ENCODE measurements around the gene SLC22A7. TPM values are rescaled to one million over a fixed set of nuclear protein-coding genes. Genes with fewer than 3 reads are reported as not detected.

The SLC22A7 gene
- polyA plus RNA-seq, 1 experiment: not detected

- no peaks in the 10 kb centered on the region for H3K36me3 ChIP-seq (ENCODE audit: control insufficient read depth, insufficient read depth, low read length)
- DNase-seq (ENCODE audit: low read depth): no peak
- H3K27me3 ChIP-seq (ENCODE audit: control insufficient read depth, insufficient read depth, low read length): peaks cover 29% of the 10 kb centered on the region
- ChIA-PET CTCF (interaction anchor here (0.6 to 0.8 kb wide), 2 partner anchors 16 to 93 kb away, joined by 3 read pairs; no protein-coding TSS in a partner anchor), POLR2A (no interaction called here)
- TF ChIP-seq CTCF (IDR thresholded peaks at IDR 0.05; ENCODE audit: insufficient read depth, low read depth, low read length): no peak
- no peak overlapping the region for H3K4me3 ChIP-seq (ENCODE audit: low read depth, low read length)
Observed at GRCh38 chr6:43278524-43279078, 19.5 kb upstream of the SLC22A7 start.

- no peak for TF ChIP-seq CTCF (IDR thresholded peaks at IDR 0.05; ENCODE audit: insufficient read depth, low read depth, low read length)
- no peaks in the 10 kb centered on the region for H3K36me3 ChIP-seq (ENCODE audit: control insufficient read depth, insufficient read depth, low read length)
- CTCF ChIA-PET: no interaction called here
- H3K4me3 ChIP-seq (ENCODE audit: low read depth, low read length): no peak overlapping the region
- POLR2A ChIA-PET: no interaction called here
- no peak for DNase-seq (ENCODE audit: low read depth)
- peaks cover 18% of the 10 kb centered on the region for H3K27me3 ChIP-seq (ENCODE audit: control insufficient read depth, insufficient read depth, low read length)
Observed at GRCh38 chr6:43280234-43280633, 17.8 kb upstream of the SLC22A7 start.

- POLR2A ChIA-PET: interaction anchor here (0.6 kb wide), 1 partner anchor 27 kb away, joined by 5 read pairs; no protein-coding TSS in a partner anchor
- Histone ChIP-seq H3K27me3 (ENCODE audit: control insufficient read depth, insufficient read depth, low read length) (peaks cover 7% of the 10 kb centered on the region), H3K4me3 (ENCODE audit: low read depth, low read length) (no peak overlapping the region), H3K36me3 (ENCODE audit: control insufficient read depth, insufficient read depth, low read length) (no peaks in the 10 kb centered on the region)
- no peak for TF ChIP-seq CTCF (IDR thresholded peaks at IDR 0.05; ENCODE audit: insufficient read depth, low read depth, low read length)
- CTCF ChIA-PET: interaction anchor here (1.0 to 1.9 kb wide), 2 partner anchors 14 to 171 kb away, joined by 3 to 5 read pairs; no protein-coding TSS in a partner anchor
- DNase-seq (ENCODE audit: low read depth): no peak
Observed at GRCh38 chr6:43282060-43282459, 16.0 kb upstream of the SLC22A7 start.

- no peak overlapping the region for H3K4me3 ChIP-seq (ENCODE audit: low read depth, low read length)
- ChIA-PET POLR2A (no interaction called here), CTCF (interaction anchor here (1.9 kb wide), 1 partner anchor 14 kb away, joined by 5 read pairs; no protein-coding TSS in a partner anchor)
- TF ChIP-seq CTCF (IDR thresholded peaks at IDR 0.05; ENCODE audit: insufficient read depth, low read depth, low read length): no peak
- DNase-seq (ENCODE audit: low read depth): no peak
- H3K27me3 ChIP-seq (ENCODE audit: control insufficient read depth, insufficient read depth, low read length): peaks cover 7% of the 10 kb centered on the region
- no peaks in the 10 kb centered on the region for H3K36me3 ChIP-seq (ENCODE audit: control insufficient read depth, insufficient read depth, low read length)
Observed at GRCh38 chr6:43282636-43283513, 15.2 kb upstream of the SLC22A7 start.

- DNase-seq (ENCODE audit: low read depth): no peak
- ChIA-PET CTCF (no interaction called here), POLR2A (no interaction called here)
- Histone ChIP-seq H3K27me3 (ENCODE audit: control insufficient read depth, insufficient read depth, low read length) (peaks cover 7% of the 10 kb centered on the region), H3K4me3 (ENCODE audit: low read depth, low read length) (no peak overlapping the region), H3K36me3 (ENCODE audit: control insufficient read depth, insufficient read depth, low read length) (no peaks in the 10 kb centered on the region)
- no peak for TF ChIP-seq CTCF (IDR thresholded peaks at IDR 0.05; ENCODE audit: insufficient read depth, low read depth, low read length)
Observed at GRCh38 chr6:43283514-43283901, 14.6 kb upstream of the SLC22A7 start.

Measured in BJ (cell line).